ENCODE results near the gene KIAA1191.
"Not testable (repeated sequence)": the region's sequence is repeated elsewhere in the genome, so short reads cannot be mapped to it uniquely, and the experiment has no call there.

KIAA1191 gene, protein sequence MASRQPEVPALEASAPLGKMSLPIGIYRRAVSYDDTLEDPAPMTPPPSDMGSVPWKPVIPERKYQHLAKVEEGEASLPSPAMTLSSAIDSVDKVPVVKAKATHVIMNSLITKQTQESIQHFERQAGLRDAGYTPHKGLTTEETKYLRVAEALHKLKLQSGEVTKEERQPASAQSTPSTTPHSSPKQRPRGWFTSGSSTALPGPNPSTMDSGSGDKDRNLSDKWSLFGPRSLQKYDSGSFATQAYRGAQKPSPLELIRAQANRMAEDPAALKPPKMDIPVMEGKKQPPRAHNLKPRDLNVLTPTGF

DNA sequence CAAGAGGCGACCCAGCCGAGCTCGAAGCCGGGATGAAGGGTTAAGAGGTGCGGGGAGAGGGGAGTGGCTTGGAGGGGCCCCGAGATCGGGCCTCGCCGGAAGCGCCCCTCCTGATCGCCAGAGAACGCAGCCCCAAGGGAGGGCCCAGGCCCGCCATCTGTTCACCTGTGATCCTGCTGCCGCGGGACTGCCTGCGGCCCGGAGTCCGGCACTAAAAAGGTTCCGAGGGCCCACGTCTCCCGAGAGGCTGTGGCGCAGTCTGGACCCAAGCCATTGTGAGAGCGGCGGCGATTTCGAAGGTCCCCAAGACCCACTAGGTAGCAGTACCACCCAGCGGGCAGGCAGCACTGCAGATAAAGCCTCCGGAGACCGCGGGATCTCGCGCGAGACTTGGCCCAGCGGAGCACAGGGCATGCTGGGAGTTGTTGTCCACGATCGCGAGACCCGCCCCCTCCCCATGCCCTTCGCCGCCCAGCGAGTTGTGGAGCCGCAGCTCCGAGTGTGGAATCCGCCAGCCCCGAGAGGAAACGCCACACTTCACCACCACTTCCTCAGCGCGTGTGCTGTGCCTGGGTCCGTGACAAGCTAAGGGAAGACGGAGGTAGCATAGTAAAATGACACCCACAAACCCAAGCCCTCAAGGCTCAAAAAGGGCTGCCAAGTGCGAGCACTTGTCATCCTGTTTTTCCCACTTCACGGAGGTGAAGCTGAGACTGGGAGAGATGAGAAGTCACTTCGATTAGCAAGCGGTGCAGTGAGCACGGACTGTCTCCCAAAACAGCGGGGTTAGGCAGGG is at the start of gene KIAA1191:
TSS of gene KIAA1191 (minus strand) at position 328 of the 796 bp plus-strand sequence. CDS start 2,256 bp downstream, outside the sequence.
- TF ChIP-seq, protein P1, sequence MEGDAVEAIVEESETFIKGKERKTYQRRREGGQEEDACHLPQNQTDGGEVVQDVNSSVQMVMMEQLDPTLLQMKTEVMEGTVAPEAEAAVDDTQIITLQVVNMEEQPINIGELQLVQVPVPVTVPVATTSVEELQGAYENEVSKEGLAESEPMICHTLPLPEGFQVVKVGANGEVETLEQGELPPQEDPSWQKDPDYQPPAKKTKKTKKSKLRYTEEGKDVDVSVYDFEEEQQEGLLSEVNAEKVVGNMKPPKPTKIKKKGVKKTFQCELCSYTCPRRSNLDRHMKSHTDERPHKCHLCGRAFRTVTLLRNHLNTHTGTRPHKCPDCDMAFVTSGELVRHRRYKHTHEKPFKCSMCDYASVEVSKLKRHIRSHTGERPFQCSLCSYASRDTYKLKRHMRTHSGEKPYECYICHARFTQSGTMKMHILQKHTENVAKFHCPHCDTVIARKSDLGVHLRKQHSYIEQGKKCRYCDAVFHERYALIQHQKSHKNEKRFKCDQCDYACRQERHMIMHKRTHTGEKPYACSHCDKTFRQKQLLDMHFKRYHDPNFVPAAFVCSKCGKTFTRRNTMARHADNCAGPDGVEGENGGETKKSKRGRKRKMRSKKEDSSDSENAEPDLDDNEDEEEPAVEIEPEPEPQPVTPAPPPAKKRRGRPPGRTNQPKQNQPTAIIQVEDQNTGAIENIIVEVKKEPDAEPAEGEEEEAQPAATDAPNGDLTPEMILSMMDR (IDR thresholded peaks at IDR 0.05; ENCODE audit: insufficient read depth, low read depth, low read length, missing control alignments) = peak; percentile 8
- peak; percentile 93 for DNase-seq (ENCODE audit: low read depth)
- peak within 1 kb of the TSS; percentile 95 for H3K4me3 ChIP-seq (ENCODE audit: low read length)

DNA sequence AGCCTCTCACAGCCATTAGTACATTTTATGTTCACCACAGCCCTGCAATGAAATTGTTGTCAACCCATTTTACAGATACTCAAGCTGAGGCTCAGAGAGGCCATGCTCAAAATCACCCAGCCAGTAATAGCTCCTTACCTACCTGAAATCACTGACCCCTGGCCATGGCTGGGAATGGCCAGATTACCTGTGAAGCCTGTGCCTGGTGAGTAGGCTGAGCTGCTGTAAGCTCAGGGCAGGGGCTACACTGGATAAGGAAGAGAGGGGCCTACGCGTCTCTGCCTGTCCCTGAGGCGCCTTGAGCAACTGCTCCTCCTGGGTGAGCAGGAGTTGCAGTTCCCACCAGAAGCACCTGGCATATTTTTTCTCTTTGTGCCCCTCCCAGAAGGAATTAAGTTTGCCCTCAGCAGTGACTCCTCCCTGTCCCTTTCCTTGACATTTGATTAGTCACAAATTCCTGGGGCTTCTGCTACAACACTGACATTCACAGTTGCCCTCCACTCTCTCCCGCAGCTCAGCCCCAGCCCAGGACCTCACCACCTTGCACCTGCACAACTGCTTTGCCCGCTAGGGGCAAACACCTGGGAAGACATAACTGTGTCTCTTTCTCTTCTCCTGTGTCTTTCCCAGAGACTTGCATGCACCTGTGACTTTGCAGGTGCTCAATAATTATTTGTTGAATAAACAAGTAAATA is 49.1 kb upstream of the KIAA1191 start:
- DNase-seq (ENCODE audit: low read depth) = peak; percentile 62
- H3K4me3 ChIP-seq (ENCODE audit: low read length) = no peak overlapping the region
- TF ChIP-seq, protein P1 (IDR thresholded peaks at IDR 0.05; ENCODE audit: insufficient read depth, low read depth, low read length, missing control alignments) = peak; percentile 59

DNA sequence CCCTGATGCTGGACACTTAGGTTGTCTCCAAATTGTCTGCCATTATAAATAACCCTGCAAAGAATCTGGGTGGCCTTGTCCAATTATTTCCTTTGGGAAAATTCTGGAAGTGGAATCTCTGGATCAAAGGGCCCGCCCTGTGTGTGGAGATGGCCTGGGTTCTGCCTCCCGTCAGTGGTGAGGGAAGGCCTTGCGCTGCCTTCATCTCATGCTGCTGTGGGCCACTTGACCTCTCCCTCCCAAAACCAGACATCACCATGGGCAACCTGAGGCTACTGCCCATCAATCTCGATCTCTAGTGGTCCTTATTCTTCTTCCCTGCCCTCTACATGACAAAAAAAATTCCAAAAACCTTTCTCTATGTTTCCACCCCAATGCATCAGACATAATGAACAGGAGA is 48.2 kb upstream of the KIAA1191 start:
- H3K4me3 ChIP-seq (ENCODE audit: low read length) = no peak overlapping the region
- DNase-seq (ENCODE audit: low read depth) = no peak
- TF ChIP-seq, protein P1 (IDR thresholded peaks at IDR 0.05; ENCODE audit: insufficient read depth, low read depth, low read length, missing control alignments) = no peak

DNA sequence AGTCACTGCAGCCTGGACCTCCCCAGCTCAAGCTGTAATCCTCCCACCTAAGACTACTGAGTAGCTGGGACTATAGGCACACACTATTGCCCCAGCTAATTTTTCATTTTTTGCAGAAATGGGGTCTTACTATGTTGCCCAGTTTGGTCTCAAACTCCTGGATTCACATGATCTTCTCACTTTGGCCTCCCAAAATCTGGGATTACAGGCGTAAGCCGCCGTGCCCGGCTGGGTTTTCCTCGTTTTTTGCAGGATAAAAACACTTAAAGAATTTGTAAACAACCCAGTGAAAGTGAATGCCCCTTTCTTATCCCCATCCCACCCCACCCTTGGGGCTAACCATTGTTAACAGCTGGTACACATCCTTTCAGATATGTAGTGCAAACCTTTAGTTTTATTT is 47.0 kb upstream of the KIAA1191 start:
- DNase-seq (ENCODE audit: low read depth) = no peak
- H3K4me3 ChIP-seq (ENCODE audit: low read length) = no peak overlapping the region
- TF ChIP-seq, protein P1 (IDR thresholded peaks at IDR 0.05; ENCODE audit: insufficient read depth, low read depth, low read length, missing control alignments) = no peak

DNA sequence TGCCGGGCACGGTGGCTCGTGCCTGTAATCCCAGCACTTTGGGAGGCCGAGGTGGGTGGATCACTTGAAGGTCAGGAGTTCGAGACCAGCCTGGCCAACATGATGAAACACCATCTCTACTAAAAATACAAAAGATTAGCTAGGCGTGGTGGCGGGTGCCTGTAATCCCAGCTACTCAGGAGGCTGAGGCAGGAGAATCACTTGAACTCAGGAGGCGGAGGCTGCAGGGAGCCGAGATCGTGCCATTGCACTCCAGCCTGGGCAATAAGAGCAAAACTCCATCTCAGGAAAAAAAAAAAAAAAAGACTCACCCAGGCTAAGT is 46.6 kb upstream of the KIAA1191 start:
- not testable (repeated sequence) for DNase-seq (ENCODE audit: low read depth); H3K4me3 ChIP-seq (ENCODE audit: low read length)

DNA sequence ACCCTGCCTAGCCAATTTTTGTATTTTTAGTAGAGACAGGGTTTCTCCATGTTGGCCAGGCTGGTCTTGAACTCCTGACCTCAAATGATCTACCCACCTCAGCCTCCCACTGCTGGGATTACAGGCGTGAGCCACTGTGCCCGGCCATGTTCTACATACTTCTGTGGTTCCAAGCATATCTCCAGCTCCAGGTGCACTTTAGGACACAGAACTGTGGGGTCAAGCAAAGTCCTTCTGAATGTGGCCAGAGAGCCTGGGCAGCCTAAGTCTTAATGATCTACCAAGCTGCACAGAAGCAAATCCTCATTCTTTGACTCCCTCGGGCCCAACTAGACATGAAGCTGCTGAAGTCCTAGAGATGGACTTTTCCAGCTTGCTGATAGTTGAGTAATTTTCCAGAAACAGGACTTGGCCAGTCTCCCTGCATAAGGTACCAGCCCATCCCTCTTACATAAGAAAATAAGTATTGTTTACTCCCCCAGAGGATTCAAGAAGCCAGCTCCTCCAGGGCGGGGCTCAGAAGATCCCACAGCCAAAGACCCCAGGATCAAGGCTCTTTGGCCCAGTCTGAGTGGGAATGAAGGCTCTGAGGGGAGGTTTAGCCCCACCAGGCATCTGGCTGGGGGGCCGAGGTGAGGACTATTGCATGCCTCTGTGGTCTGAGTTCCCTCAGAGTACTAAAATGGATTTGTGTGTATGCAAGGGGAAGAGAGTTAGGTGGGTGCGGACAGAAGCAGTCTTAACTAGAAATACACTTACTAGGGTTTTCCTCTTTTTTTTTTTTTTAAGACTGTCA is 46.1 kb upstream of the KIAA1191 start:
- no peak overlapping the region for H3K4me3 ChIP-seq (ENCODE audit: low read length)
- no peak for DNase-seq (ENCODE audit: low read depth)
- TF ChIP-seq, protein P1 (IDR thresholded peaks at IDR 0.05; ENCODE audit: insufficient read depth, low read depth, low read length, missing control alignments) = no peak
